Mucosa of descending colon (tissue), 3 donors: ENCODE data around the gene DTD2. TPM values are rescaled to one million over a fixed set of nuclear protein-coding genes. Genes with fewer than 3 reads are reported as not detected.

Experiments
- ATAC-seq: fragments of 200-7000 bp; cut with Tn5 transposase; one replicate; pipeline ENCODE4 v1.9.1; 2020; ENCODE audit warnings: mild to moderate bottlenecking, moderate library complexity
- DNase-seq, 3 donors: peaks; one replicate each; pipeline ENCODE4 v3.0.0-alpha.2; 2020
- H3K36me3 ChIP-seq: fragments of 200-600 bp; one replicate; pipeline ENCODE4 v1.8.0; 2021; ENCODE audit warnings: low read depth, mild to moderate bottlenecking
- H3K4me1 ChIP-seq: fragments of 200-600 bp; one replicate; pipeline ENCODE4 v1.8.0; 2021; ENCODE audit warnings: low read depth, mild to moderate bottlenecking
- H3K4me3 ChIP-seq: fragments of 200-600 bp; one replicate; pipeline ENCODE4 v1.8.0; 2021; ENCODE audit warnings: mild to moderate bottlenecking
- H3K9me3 ChIP-seq: fragments of 200-600 bp; one replicate; pipeline ENCODE4 v1.8.0; 2021; ENCODE audit warnings: mild to moderate bottlenecking
- intact Hi-C, 2 donors: fragments of 100-400 bp; cut with DNase I in 1 of 2; cut with micrococcal nuclease in 1 of 2; formaldehyde crosslinking; loops; one replicate each; pipeline versions ENCODE4 v1.11.0 to v1.11.1; 2022; cut with DNase I, micrococcal nuclease
- long read RNA-seq, 2 donors: library from polyadenylated mRNA; unstranded; transcript quantifications; one replicate each; pipeline ENCODE4 v2.0.0, GENCODE V29; 2019 to 2021
- total RNA-seq, 3 donors: library from RNA; stranded (reverse); fragmentation: NEBNext Ultra II Directional in 2 of 3; extraction: Animal tissue kit (Norgen Biotek cat#: 25700) in 2 of 3; gene quantifications; one replicate each; pipeline versions ENCODE4 v1.2.1 to v1.2.4, GENCODE V29; 2021 to 2023
- TF ChIP-seq, protein P1 (sequence below): fragments of 200-600 bp; IDR thresholded peaks from one replicate; pipeline ENCODE4 v1.8.0; 2022; ENCODE audit warnings: antibody characterized with exemption, mild to moderate bottlenecking
- donor health status: DM: no; HTN: no; CAD: no; lungs with moderate emphysema.
- donor health status: DM: no; HTN: no; CAD: no.
- donor health status: DM: no; HTN: yes; CAD: no.

The DTD2 gene
- total RNA-seq, result 10 to 100 TPM; 11.3 to 14.6 (median 13.4) TPM
- long read RNA-seq, donor 1, partial matches to known transcripts, result 0 of 2 reads
- long read RNA-seq, donor 1, other reads (novel, unspliced or antisense), result 0 of 2 reads
- long read RNA-seq, donor 2, partial matches to known transcripts, result 0 of 2 reads
- long read RNA-seq, donor 2, other reads (novel, unspliced or antisense), result 1 of 2 reads

DNA sequence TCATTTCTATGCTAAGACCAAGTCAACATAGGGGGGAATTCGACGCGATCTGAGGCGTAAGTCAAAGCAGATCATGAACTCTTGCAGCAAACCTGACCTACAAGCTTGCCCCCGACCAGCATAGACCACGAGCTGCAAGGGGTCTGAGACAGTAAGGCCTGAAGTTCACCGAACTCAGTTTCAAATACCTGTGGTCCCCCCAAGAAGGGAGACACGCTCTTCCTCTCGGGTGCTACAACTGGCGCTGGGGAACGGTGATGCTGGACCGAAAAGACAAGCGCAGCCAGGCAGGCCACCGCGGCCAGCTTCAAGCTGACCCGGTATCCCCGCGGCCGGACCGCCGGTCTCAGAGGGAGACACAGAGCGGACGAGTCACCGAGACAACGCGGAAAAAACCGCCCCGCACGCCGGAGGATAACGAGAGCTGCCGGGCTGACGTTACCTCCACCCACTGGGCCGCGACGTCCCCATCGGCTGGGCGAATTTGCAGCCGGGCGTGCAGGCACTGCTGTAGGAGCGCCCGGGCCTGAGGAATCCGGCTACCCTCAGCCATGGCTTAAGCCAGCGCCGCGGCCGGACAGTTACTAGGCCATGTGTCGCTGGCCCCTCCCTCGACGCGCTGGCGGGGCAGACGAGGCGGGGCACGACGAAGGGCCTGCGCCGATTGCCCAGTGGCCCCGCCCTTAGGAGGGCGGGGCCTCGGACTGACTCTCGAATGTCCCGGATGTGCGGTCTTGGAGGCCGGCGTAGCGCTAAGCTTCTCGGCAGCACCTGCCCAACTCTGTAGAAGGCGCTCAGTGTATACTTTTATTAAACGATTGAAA lies at the start of gene DTD2:
Gene DTD2 (minus strand): TSS at position 666 of the 824 bp plus-strand sequence. CDS start 113 bp downstream, at position 553.
- intact Hi-C loops, result no loop called here
- no peaks in the 10 kb centered on the region for H3K9me3 ChIP-seq
- ATAC-seq (peak; percentile 100), DNase-seq (peak; percentile 95 to 98 (median 97))
- peaks cover 11% of the 10 kb centered on the region for H3K4me1 ChIP-seq
- no peaks in the 10 kb centered on the region for H3K36me3 ChIP-seq
- H3K4me3 ChIP-seq, result peak within 1 kb of the TSS; percentile 38
- TF ChIP-seq, protein P1, sequence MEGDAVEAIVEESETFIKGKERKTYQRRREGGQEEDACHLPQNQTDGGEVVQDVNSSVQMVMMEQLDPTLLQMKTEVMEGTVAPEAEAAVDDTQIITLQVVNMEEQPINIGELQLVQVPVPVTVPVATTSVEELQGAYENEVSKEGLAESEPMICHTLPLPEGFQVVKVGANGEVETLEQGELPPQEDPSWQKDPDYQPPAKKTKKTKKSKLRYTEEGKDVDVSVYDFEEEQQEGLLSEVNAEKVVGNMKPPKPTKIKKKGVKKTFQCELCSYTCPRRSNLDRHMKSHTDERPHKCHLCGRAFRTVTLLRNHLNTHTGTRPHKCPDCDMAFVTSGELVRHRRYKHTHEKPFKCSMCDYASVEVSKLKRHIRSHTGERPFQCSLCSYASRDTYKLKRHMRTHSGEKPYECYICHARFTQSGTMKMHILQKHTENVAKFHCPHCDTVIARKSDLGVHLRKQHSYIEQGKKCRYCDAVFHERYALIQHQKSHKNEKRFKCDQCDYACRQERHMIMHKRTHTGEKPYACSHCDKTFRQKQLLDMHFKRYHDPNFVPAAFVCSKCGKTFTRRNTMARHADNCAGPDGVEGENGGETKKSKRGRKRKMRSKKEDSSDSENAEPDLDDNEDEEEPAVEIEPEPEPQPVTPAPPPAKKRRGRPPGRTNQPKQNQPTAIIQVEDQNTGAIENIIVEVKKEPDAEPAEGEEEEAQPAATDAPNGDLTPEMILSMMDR, result no peak

- ATAC-seq, result no peak
These were observed 48.1 kb upstream of the DTD2 start for GRCh38 chr14:31505411-31505810.

DNA sequence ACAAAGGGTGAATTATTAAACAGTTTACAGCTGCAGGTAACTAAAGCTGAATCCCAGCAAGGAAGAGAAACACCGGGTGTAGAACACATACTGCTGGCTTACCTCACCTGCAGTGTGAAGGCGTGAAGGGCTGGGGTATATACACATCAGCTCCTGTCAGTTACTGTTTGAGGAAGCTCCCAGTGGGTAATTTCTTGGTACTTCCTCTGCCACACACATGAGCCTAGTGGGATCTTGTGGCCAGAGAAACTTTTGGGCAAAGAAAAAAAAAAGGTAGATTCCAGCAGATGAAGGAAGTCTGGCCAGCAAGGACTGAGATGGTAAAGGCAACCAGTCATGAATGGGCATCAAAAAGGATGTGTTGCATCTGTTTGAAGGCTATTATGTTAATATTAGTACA lies 44.6 kb upstream of the DTD2 start:
- no peaks in the 10 kb centered on the region for H3K4me1 ChIP-seq
- TF ChIP-seq, protein P1, result no peak
- DNase-seq (no peak), ATAC-seq (no peak)
- intact Hi-C loops, result no loop called here
- no peaks in the 10 kb centered on the region for H3K36me3 ChIP-seq
- H3K9me3 ChIP-seq, result peaks cover 2% of the 10 kb centered on the region
- no peak overlapping the region for H3K4me3 ChIP-seq

More at GRCh38 chr14:31505411-31505810, 48.1 kb upstream of the DTD2 start:
- intact Hi-C loops, result no loop called here
- no peak overlapping the region for H3K4me3 ChIP-seq
- TF ChIP-seq, protein P1, result no peak
- H3K36me3 ChIP-seq, result no peaks in the 10 kb centered on the region
- H3K9me3 ChIP-seq, result no peaks in the 10 kb centered on the region
- H3K4me1 ChIP-seq, result no peaks in the 10 kb centered on the region
- no peak for DNase-seq

DNA sequence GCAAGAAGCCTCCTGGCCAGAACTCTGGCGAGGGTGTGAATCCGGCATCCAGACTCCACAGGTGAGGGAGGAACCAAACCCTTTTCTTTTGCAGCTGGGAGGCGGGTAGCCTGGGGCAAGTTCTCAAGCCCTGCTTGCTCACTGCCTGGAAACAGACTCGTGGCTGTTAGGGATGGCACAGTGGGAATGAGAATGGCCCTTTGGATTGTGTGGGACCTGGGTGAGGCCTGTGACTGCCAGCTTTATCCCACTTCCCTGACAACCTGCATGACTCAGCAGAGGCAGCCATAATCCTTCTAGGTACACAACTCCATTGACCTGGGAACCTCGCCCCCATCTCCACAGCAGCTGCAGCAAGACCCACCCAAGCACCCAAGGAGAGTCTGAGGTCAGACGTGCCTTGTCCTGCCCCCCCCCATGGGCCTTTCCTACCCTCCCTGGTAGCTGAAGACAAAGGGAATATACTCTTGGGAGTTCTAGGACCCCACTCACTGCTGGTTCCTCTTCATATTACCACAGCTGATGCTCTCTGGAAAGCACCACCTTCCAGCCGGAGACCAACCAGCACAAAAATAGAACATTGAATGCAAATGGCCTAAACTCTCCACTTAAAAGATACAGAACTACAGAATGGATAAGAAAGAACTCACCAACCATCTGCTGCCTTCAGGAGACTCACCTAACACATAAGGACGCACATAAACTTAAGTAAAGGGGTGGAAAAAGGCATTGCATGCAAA lies 35.6 kb upstream of the DTD2 start:
- peak in 1 of 3 donors; percentile 2 for DNase-seq
- intact Hi-C loops, result no loop called here
- no peaks in the 10 kb centered on the region for H3K36me3 ChIP-seq
- H3K4me3 ChIP-seq, result no peak overlapping the region
- no peaks in the 10 kb centered on the region for H3K4me1 ChIP-seq
- ATAC-seq, result peak; percentile 40
- H3K9me3 ChIP-seq, result no peaks in the 10 kb centered on the region
- TF ChIP-seq, protein P1, result no peak

DNA sequence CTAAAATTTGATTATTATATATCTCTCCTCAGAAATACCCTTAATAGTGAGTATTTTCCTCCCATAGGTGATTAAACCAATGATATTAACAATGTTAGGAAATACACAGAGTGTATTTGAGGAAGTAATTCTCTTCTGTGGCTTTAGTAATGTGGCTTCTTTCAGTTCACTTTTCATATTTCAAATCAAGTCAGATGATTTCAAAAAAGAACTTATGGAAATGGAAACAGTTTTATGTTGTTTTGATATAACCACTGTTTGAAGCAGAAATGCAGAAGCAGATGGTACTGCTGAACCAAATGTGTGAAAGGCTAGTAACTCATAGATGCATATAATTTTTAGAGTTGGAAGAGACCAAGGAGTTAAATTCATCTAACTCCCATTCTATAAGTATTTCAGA lies 32.4 kb upstream of the DTD2 start:
- Histone ChIP-seq H3K9me3 (no peaks in the 10 kb centered on the region), H3K36me3 (no peaks in the 10 kb centered on the region), H3K4me3 (no peak overlapping the region), H3K4me1 (no peaks in the 10 kb centered on the region)
- TF ChIP-seq, protein P1, result no peak
- DNase-seq (no peak), ATAC-seq (no peak)
- intact Hi-C loops, result no loop called here
